Activated CD8-positive, alpha-beta memory T cell treated with anti-CD3 and anti-CD28 coated beads for 24 hours (primary cell): ENCODE results near the gene SP110.
"Not testable (repeated sequence)": the region's sequence is repeated elsewhere in the genome, so short reads cannot be mapped to it uniquely, and the experiment has no call there.

Source experiments
- DNase-seq: peaks from one replicate; pipeline ENCODE4 v3.0.0-alpha.2; 2020

SP110 gene

GRCh38 chr2:230219419-230220331, at the start of gene SP110:
Gene SP110 (minus strand): TSS chr2:230219984. CDS start chr2:230216927, 3,057 bp downstream.
- DNase-seq: peak; percentile 86

- DNase-seq: no peak
Observed at GRCh38 chr2:230268606-230269243, 48.9 kb upstream of the SP110 start.

DNA sequence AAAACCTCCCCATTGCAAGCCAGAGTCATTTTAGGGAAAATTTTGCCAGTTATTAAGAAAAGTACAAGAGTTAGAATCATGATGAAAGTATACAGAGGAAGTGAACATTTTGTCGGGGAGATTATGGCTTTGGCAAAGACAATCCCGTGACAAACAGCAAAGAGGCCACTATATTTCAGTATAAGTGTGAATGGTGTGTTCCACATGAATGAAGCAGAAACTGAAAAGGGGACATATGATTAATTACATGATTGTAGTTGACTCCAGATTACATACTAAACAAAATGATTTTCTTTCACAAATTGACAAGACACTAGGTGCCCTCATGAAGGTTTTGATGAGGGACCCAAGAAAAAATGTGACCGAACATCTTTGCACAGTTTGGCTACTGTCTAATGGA, 47.8 kb upstream of the SP110 start:
- no peak for DNase-seq

GRCh38 chr2:230267059-230267458, 47.3 kb upstream of the SP110 start:
- DNase-seq: no peak

- DNase-seq: no peak
Observed at GRCh38 chr2:230266638-230267037, 46.9 kb upstream of the SP110 start.

GRCh38 chr2:230264945-230265344, 45.2 kb upstream of the SP110 start:
- DNase-seq: not testable (repeated sequence)

GRCh38 chr2:230262246-230262645, 42.5 kb upstream of the SP110 start:
- DNase-seq: no peak

- no peak for DNase-seq
Observed at GRCh38 chr2:230258483-230258882, 38.7 kb upstream of the SP110 start.

DNA sequence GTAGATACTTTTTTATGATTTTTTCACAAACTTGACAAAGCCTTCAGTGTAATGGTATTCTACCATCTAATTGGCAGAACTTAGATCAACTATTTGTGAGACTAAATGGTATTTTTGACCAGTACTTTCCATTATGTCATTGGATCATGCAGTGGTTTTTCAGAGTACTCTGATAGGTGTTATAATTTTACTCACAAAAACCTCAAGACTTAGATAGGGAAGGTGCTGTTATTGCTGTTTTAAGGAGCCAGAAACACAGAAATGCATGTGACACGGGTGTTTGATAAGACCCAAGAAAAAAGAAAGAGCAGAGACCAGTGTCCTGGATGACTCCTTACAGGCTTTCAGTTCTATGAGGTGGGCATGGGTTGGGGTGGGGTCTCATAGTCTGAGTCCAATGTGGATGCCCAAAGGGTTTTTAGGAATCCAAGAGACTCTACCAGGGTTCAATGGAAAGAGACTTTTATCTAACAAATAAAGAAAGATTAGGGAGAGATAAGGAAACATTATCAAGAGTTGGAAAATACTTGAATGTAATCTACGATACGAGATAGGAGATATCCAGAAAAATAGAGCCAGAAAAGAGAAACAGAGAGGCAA, 37.0 kb upstream of the SP110 start:
- no peak for DNase-seq

DNA sequence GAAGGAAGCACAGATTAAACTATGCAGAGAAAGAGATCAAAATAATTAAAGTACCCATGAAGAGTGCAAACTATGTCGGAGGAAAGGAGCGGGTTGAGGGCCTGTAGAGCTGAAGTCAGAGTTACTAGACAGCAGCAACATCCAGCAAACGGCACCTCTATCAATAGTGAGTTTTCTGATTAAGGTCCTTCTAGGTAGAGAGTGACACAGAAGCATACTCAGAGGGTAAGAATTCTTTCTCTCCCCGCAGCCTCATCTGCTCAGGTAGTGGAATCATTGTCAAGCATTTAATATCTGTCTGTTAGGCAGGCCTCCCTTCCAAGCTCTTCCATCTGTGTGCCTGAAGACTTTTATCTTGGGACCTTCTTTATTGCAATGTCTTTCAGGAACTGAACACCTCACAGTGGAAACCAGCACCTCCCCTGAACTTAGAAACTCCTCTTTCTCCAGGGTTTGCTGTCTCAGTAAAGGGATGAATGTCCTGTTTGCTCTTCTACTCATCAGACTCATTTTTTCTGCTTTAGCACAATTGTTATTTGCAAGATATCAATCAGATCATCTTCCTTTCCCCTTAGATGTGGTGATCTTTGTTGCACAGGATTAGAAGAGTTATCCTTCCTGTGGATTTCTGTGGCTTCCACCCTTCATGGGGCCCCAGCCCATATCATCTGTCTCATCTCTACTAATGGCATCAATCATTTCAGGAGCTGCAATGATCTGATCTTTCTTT, 34.5 kb upstream of the SP110 start:
- DNase-seq: no peak

DNA sequence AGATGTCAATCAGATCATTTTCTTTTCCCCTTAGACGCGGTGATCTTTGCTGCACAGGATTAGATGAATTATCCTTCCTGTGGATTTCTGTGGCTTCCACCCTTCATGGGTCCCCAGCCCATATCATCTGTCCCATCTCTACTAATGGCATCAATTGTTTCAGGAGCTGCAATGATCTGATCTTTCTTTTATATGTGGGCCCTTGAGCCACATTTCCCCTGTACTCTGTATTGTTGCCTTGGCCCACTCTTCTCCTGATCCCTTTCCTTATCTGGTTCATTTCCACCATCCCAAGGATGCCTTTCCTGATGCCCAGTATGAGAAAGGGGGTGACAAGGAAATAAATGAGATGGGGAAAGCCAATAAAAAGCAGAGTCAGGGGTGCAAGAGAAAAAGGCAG, 30.4 kb upstream of the SP110 start:
- no peak for DNase-seq

DNA sequence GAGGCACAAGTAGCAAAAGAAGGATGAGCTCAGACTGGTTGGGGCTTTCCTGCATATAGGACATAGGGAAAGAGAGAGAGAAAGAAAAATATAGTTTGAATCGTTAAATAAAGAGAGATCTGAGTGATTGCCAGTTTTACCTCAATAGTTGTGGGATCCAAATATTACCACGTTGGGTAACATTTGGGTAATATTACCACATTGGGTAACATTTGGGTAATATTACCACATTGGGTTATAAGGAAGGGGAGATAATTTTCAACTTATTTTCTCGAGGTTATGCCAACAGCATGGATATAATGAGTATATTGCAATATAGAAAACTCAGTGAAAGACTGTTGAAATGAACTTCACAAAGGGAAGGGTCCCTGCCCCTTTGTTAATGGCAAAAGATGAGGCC, 26.4 kb upstream of the SP110 start:
- DNase-seq: no peak

DNA sequence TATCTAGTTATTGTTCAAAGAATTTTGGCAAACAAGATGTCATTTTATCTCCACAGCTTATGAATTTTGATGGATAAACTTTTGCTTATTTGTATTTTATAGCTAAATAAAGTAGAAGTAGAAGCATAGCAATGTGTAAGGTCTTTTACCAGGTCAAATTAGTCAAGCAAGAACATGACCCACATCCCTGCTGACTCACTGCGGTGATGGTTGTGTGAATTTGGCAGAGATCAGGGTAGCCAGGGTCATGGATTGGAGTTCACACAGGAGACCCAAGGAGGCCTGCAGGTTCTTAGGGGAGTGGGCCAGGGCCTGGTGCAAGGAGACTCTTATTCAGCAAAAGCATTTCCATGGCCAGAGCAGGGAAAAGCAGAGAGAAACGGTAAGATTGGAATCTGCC, 24.4 kb upstream of the SP110 start:
- no peak for DNase-seq

GRCh38 chr2:230234845-230235244, 15.1 kb upstream of the SP110 start:
- no peak for DNase-seq

GRCh38 chr2:230234122-230234722, 14.4 kb upstream of the SP110 start:
- no peak for DNase-seq

DNA sequence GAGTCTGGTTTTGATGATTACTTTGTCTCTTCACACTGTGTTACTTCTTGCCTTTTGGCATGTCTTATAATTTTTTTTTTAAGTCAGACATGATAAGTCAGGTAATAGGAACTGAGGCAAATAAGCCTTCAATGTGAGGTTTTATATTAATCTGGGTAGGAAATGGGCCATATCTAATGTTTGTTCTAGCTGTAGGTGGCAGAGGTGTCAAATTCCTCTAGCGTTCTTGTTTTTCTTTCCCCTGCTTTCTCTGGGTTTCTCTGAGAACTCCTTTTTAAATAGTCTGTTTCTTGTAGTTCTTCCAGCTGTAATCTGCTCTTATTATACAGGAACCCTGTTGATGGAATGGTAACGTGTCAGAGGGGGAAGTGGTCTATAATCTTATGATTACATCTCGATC, 11.5 kb upstream of the SP110 start:
- DNase-seq: no peak

DNA sequence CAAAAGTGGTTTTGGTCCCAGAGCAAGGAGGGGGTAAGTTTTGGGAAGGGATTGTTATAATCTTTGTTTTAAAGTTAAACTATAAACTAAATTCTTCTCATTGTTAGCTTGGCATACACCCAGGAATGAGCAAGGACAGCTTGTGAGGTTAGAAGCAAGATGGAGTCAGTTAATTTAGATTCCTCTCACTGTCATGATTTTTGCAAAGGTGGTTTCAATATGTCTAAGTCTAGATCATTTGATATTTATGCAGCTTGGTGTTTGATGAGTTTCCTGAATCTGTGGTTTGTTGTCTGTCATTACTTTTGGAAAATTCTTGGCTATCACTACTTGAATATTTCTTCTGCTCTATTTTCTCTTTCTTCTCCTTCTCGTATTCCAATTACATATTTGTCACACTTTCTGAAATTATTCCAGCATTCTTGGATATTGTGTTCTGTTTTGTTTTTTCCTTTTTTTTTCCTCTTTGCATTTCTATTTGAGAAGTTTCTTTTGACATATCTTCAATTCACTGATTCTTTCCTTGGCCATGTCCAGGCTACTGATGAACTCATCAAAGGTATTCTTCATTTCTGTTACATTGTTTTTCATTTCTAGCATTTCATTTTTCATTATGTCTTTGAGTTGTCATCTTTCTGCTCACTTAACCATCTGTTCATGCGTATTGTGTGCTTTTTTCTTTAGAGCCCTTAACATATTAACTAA, 10.9 kb upstream of the SP110 start:
- no peak for DNase-seq

DNA sequence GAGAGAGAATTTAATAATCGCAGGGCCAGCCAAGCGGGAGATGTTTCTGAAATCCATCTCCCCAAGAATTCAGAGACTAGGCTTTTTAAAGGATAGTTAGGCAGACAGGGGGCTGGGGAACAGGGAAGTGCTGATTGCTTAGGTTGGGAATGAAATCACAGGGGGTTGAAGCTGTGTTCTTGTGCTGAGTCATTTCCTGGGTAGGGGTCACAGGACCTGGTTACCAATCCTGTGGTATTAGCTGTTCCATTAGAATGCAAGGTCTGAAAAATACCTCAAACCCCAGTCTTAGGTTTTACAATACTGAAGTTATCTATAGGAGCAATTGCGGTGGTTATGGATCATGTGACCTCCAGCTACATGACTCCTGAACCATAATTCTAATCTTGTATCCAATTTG, 10.3 kb upstream of the SP110 start:
- no peak for DNase-seq

GRCh38 chr2:230227216-230227615, 7.4 kb upstream of the SP110 start:
- DNase-seq: no peak

- no peak for DNase-seq
Observed at GRCh38 chr2:230226051-230226551, 6.3 kb upstream of the SP110 start.

DNA sequence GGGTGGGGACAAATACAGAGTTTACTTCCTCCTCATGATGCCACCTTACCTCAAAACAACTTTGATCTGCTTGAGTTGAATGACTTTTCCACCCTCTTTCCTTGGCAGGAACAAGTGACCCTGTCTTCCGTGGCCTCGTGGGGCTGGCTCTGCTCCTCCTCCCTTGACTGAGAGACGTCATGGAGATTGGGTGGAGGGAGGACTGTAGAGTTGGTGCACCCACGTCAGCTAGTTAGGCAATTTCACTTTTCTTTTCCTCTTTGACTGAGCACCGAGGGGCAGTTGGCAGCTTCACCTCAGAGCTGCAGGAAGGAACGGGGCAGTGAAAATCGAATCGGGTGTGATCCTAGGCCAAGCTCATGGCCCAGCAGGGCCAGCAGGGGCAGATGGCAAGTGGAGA, 5.7 kb upstream of the SP110 start, which contains the start of gene SP140:
Gene SP140 (plus strand): TSS at position 251 of the 400 bp plus-strand sequence. CDS start 109 bp downstream, at position 360.
- peak; percentile 80 for DNase-seq

- DNase-seq: no peak
Observed at GRCh38 chr2:230224458-230224857, 4.7 kb upstream of the SP110 start.
